Stomach (tissue), 9 donors: ENCODE measurements around the gene HEMGN. TPM values are rescaled to one million over a fixed set of nuclear protein-coding genes. Genes with fewer than 3 reads are reported as not detected.

Source experiments
- DNase-seq, 2 donors: peaks; one replicate each; pipeline versions ENCODE4 v3.0.0 to v3.0.0-alpha.2; 2013 to 2019
- H3K27ac ChIP-seq, 5 donors: fragments of 200-600 bp in 4 of 5; sonication (generic) in 4 of 5; one replicate each; pipeline ENCODE4 v1.5.1; 2013 to 2019; ENCODE audit warnings: mild to moderate bottlenecking in 1 of 5, moderate library complexity in 1 of 5
- H3K27me3 ChIP-seq, 3 donors: fragments of 200-600 bp; sonication (generic); one replicate each; pipeline ENCODE4 v1.5.1; 2017 to 2019; ENCODE audit warnings: mixed run types in 1 of 3
- H3K36me3 ChIP-seq, 4 donors: fragments of 200-600 bp; sonication (generic); 1 replicate in 3 of 4; 2 replicates in 1 of 4; pipeline ENCODE4 v1.5.1; 2016 to 2019
- H3K4me1 ChIP-seq, 4 donors: fragments of 200-600 bp; sonication (generic); one replicate each; pipeline ENCODE4 v1.5.1; 2016 to 2019
- H3K4me3 ChIP-seq, 4 donors: fragments of 200-600 bp; sonication (generic) in 3 of 4; one replicate each; pipeline ENCODE4 v1.5.1; 2016 to 2019; ENCODE audit warnings: mild to moderate bottlenecking in 1 of 4
- H3K9me3 ChIP-seq, 4 donors: fragments of 200-600 bp; sonication (generic); one replicate each; pipeline ENCODE4 v1.5.1; 2016 to 2019
- EP300 ChIP-seq: sonication (generic); formaldehyde crosslinking; IDR thresholded peaks from one replicate; pipeline ENCODE4 v1.6.1; 2017; ENCODE audit warnings: antibody characterized with exemption
- POLR2A ChIP-seq, 4 donors: fragments of 450-650 bp; IDR thresholded peaks; one replicate each; pipeline ENCODE4 v1.6.1; 2016; ENCODE audit warnings: antibody characterized with exemption in 4 of 4, control low read depth in 2 of 4, mild to moderate bottlenecking in 1 of 4, moderate library complexity in 1 of 4
- POLR2AphosphoS5 ChIP-seq, 3 donors: sonication (generic); formaldehyde crosslinking; IDR thresholded peaks; one replicate each; pipeline ENCODE4 v1.6.1; 2016; ENCODE audit warnings: antibody characterized with exemption in 3 of 3
- WGBS, 5 donors: extraction: QIAGEN DNeasy Blood & Tissue Kit in 3 of 5; methylation state at CpG; one replicate each; pipeline versions ENCODE4 v1.1.5 to v1.1.7; 2013 to 2018; 5-methylcytosine and 5-hydroxymethylcytosine counted together
- intact Hi-C: fragments of 100-400 bp; cut with DNase I; formaldehyde crosslinking; loops from one replicate; pipeline ENCODE4 v1.15.1; 2023; ENCODE audit warnings: low total_unique reads
- polyA plus RNA-seq, 3 donors: library from polyadenylated mRNA; stranded (reverse); fragments of 200-250 nt; gene quantifications; one replicate each; pipeline ENCODE4 v1.2.3, GENCODE V29; 2013
- total RNA-seq, 5 donors: library from RNA; depleted of rRNA; stranded (reverse); fragments of >200 nt; gene quantifications; one replicate each; pipeline versions ENCODE4 v1.1.0 to v1.2.3, GENCODE V29; 2014 to 2016
- TF ChIP-seq, protein P1 (sequence below), 7 experiments: fragments of 450-650 bp in 4 of 7; fragments of 200-600 bp in 3 of 7; sonication (generic) in 3 of 7; IDR thresholded peaks; one replicate each; pipeline ENCODE4 v1.5.1; 2016 to 2019; ENCODE audit warnings: antibody characterized with exemption in 7 of 7, control low read depth in 2 of 7, mild to moderate bottlenecking in 1 of 7
- donor health status: healthy with polysubstance abuse.
- donor health status: Bipolar disorder and iron deficiency.
- donor health status: healthy.

Gene HEMGN
- total and polyA plus RNA-seq, 8 donors = 1.8 TPM; not detected in 7

DNA sequence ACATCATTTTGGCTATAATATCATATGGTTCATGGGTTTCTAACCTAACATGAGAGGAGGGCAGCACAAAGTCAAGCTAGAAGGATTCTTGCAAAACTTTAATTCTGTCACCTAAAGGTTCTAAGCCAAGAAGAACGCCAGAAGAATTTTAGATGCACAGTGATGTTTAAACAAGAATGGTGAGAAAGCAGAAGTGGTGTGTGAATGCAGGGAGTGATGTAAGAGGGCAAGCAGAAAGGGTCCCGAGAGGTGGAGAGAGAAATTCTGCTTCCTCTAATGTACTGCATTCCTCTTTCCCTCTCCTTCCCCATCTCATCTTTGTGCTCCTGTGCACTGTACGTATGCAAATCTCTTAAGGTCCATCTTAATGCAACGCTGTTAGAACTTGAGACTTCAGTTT, 13.6 kb downstream of the HEMGN start:
- Histone ChIP-seq H3K27ac (no peak overlapping the region), H3K36me3 (no peaks in the 10 kb centered on the region), H3K27me3 (peaks cover 0 to 21% (median 0%) of the 10 kb centered on the region in 3 donors), H3K4me3 (no peak overlapping the region), H3K4me1 (peaks cover 6 to 40% (median 34%) of the 10 kb centered on the region in 4 donors), H3K9me3 (no peaks in the 10 kb centered on the region)
- TF ChIP-seq, protein P1, sequence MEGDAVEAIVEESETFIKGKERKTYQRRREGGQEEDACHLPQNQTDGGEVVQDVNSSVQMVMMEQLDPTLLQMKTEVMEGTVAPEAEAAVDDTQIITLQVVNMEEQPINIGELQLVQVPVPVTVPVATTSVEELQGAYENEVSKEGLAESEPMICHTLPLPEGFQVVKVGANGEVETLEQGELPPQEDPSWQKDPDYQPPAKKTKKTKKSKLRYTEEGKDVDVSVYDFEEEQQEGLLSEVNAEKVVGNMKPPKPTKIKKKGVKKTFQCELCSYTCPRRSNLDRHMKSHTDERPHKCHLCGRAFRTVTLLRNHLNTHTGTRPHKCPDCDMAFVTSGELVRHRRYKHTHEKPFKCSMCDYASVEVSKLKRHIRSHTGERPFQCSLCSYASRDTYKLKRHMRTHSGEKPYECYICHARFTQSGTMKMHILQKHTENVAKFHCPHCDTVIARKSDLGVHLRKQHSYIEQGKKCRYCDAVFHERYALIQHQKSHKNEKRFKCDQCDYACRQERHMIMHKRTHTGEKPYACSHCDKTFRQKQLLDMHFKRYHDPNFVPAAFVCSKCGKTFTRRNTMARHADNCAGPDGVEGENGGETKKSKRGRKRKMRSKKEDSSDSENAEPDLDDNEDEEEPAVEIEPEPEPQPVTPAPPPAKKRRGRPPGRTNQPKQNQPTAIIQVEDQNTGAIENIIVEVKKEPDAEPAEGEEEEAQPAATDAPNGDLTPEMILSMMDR (IDR thresholded peaks at IDR 0.05) = no peak
- no peak for TF ChIP-seq POLR2AphosphoS5 (IDR thresholded peaks at IDR 0.05)
- TF ChIP-seq EP300 = no peak
- no peak for TF ChIP-seq POLR2A (IDR thresholded peaks at IDR 0.05)
- intact Hi-C loops = no loop called here
- no peak for DNase-seq
- 40 to 64% (median 50%) methylated on average over 4 of the region's 4 CpGs for WGBS, 5 donors

DNA sequence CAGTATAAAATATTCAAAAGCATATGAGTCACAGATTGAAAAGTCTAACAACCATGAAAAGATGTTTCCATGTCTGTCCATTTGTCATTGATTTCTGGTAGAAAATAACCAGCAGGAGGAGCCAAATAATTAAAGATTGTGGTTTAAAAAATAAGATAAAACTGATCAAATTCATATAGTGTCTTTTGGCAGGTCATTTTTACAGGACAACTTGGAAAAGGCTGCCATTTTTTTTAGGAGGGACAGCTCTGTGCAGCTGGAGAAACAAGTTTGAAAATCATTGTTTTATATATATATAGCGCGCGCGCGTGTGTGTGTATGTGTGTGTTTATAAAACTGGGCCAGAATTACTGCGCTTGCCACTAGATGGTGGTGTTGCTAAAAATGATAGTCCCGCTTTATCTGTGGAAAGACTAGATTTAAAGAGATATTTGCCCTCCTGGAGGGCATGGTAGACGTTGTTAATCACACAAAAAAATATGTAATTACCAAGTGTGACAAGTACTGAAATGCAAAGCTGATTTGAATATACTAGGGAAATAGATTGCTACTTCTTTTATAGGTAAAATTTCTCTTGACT, 14.4 kb downstream of the HEMGN start:
- intact Hi-C loops = no loop called here
- Histone ChIP-seq H3K4me3 (peak overlapping the region in 3 of 4 donors; percentile 32 to 63 (median 49)), H3K9me3 (no peaks in the 10 kb centered on the region), H3K27ac (peak overlapping the region in 4 of 5 donors; percentile 97 to 99 (median 99)), H3K4me1 (peaks cover 6 to 48% (median 38%) of the 10 kb centered on the region in 4 donors), H3K27me3 (peaks cover 0 to 21% (median 0%) of the 10 kb centered on the region in 3 donors), H3K36me3 (no peaks in the 10 kb centered on the region)
- peak; percentile 79 to 93 for DNase-seq
- 0 to 1% (median 0%) methylated on average over 8 of the region's 8 CpGs for WGBS, 5 donors
- TF ChIP-seq POLR2AphosphoS5 (IDR thresholded peaks at IDR 0.05) (peak in 1 of 3 donors; percentile 34), EP300 (no peak)
- TF ChIP-seq, protein P1 (IDR thresholded peaks at IDR 0.05) = peak in 5 of 7 experiments; percentile 58 to 87 (median 76)

DNA sequence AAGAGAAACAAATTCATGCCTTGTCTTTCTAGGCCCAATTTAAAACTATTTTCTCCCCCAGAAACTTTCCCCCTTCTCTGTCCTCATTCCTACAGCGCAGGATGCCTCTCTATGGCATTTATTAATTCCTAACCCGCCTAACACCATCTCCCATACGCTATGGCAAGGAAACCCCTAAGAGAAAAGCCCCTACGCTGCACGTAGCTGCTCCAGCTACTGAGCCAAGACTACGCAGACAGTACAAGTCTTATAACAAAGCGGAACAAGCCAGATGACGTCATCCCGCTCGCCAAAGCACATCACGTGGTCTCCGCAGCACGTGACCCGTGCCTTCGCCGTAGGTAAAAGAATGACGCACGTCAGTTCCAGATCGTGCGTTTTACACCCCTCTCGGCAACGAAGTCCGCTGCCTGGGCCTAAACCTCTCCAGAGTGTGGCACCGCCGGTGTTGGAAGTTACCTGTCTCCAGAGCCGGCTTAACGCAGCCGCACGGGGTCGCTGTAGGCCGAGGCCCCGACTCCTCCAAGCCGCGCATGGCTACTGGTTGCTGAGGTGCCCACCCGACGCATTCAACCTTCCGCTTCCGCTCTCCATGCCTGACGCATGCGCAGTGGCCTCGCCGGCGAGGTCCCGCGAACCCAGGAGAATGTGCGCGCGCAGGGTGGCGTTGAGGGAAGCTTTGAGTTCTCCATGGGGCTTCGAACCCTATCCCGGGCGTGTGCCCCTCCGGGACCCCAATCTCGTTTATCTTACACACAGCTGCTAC, 15.8 kb downstream of the HEMGN start, which contains the start of gene TRMO:
TRMO (minus strand) TSS at position 542 of the 766 bp plus-strand sequence; CDS start at position 535, 7 bp downstream.
- 0 to 1% (median 1%) methylated on average over 24 to 54 of the region's 54 CpGs for WGBS, 5 donors
- peak; percentile 73 for TF ChIP-seq EP300
- TF ChIP-seq POLR2A (IDR thresholded peaks at IDR 0.05) = peak in 2 of 4 donors; percentile 72 to 82
- TF ChIP-seq, protein P1 (IDR thresholded peaks at IDR 0.05) = peak in 4 of 7 experiments; percentile 17 to 59 (median 42)
- TF ChIP-seq POLR2AphosphoS5 (IDR thresholded peaks at IDR 0.05) = peak; percentile 93 to 99 (median 98)
- intact Hi-C loops = no loop called here
- DNase-seq = peak; percentile 99
- Histone ChIP-seq H3K4me1 (peaks cover 6 to 51% (median 38%) of the 10 kb centered on the region in 4 donors), H3K9me3 (no peaks in the 10 kb centered on the region), H3K27me3 (peaks cover 0 to 9% (median 0%) of the 10 kb centered on the region in 3 donors), H3K4me3 (peak within 1 kb of the TSS; percentile 49 to 64 (median 58)), H3K27ac (peak within 1 kb of the TSS; percentile 96 to 99 (median 99)), H3K36me3 (no peaks in the 10 kb centered on the region)

DNA sequence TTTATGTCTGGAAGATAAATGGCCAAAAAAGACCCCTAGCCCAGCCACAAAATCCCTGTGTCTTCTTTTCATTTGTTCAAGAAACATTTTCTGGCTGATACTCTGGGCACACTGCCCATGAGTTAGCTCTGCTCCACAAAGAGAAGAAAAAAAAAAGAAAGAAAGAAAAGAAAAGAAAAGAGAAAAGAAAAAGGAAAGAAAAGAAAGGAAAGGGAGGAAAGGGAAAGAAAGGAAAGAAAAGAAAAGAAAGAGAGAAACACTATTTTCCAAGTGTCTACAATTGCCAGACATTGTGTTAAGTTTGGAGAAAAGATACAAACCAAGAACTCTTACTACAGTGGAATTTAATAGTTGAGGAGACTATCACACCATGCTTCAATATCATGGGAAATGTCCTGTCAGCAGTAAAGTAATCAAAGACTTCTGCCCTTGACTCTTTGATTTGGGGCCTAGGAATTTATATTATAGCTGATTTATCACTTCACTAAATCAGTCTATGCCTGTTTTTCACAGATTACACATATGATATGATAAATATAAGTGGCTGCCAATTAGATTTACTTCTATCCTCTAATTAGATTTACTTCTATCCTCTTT, 18.7 kb downstream of the HEMGN start:
- Histone ChIP-seq H3K4me3 (no peak overlapping the region), H3K9me3 (no peaks in the 10 kb centered on the region), H3K36me3 (peaks cover 0 to 20% (median 18%) of the 10 kb centered on the region in 4 donors), H3K4me1 (peaks cover 6 to 51% (median 38%) of the 10 kb centered on the region in 4 donors), H3K27ac (peak overlapping the region in 2 of 5 donors; percentile 3 to 16), H3K27me3 (no peaks in the 10 kb centered on the region)
- DNase-seq = no peak
- intact Hi-C loops = no loop called here
- TF ChIP-seq POLR2AphosphoS5 (IDR thresholded peaks at IDR 0.05) (no peak), POLR2A (IDR thresholded peaks at IDR 0.05) (no peak), EP300 (no peak)
- TF ChIP-seq, protein P1 (IDR thresholded peaks at IDR 0.05) = no peak
